Pulmonary artery endothelial cell (primary cell): Measurements from ENCODE around the gene SVIL. TPM values are rescaled to one million over a fixed set of nuclear protein-coding genes. Genes with fewer than 3 reads are reported as not detected.
"Not testable (repeated sequence)": the region's sequence is repeated elsewhere in the genome, so short reads cannot be mapped to it uniquely, and the experiment has no call there.

Experiments used
- DNase-seq: peaks from one replicate; pipeline ENCODE4 v3.0.0-alpha.2; 2011; ENCODE audit warnings: low read depth, low spot score
- total RNA-seq: library from RNA; depleted of rRNA; stranded (reverse); fragments of >200 nt; gene quantifications from 2 replicates; pipeline ENCODE4 v1.2.3, GENCODE V29; 2014

SVIL gene
- total RNA-seq, 1 donor from 2014 or later = 67.4 TPM

- no peak for DNase-seq
Observed at GRCh38 chr10:29517352-29517923, 117.3 kb downstream of the SVIL start.

GRCh38 chr10:29516309-29516932 is 118.3 kb downstream of the SVIL start:
- not testable (repeated sequence) for DNase-seq

- DNase-seq = not testable (repeated sequence)
Observed at GRCh38 chr10:29515879-29516278, 118.9 kb downstream of the SVIL start.

- DNase-seq = not testable (repeated sequence)
Observed at GRCh38 chr10:29515104-29515503, 119.7 kb downstream of the SVIL start.

- no peak for DNase-seq
Observed at GRCh38 chr10:29514306-29514705, 120.5 kb downstream of the SVIL start.

- DNase-seq = no peak
Observed at GRCh38 chr10:29512425-29512974, 122.3 kb downstream of the SVIL start.

GRCh38 chr10:29511806-29512205 is 123.0 kb downstream of the SVIL start:
- DNase-seq = not testable (repeated sequence)

GRCh38 chr10:29510483-29511157 is 124.2 kb downstream of the SVIL start:
- not testable (repeated sequence) for DNase-seq

GRCh38 chr10:29508554-29509244 is 126.1 kb downstream of the SVIL start:
- no peak for DNase-seq

GRCh38 chr10:29507750-29508149 is 127.0 kb downstream of the SVIL start:
- DNase-seq = not testable (repeated sequence)

- DNase-seq = not testable (repeated sequence)
Observed at GRCh38 chr10:29506324-29506921, 128.3 kb downstream of the SVIL start.

- DNase-seq = no peak
Observed at GRCh38 chr10:29502351-29502750, 132.4 kb downstream of the SVIL start.

- DNase-seq = no peak
Observed at GRCh38 chr10:29501692-29502091, 133.1 kb downstream of the SVIL start.

GRCh38 chr10:29499993-29500537 is 134.7 kb downstream of the SVIL start:
- no peak for DNase-seq

GRCh38 chr10:29496341-29497162 is 138.2 kb downstream of the SVIL start:
- DNase-seq = peak; percentile 13

- DNase-seq = no peak
Observed at GRCh38 chr10:29495366-29495765, 139.4 kb downstream of the SVIL start.

GRCh38 chr10:29493697-29494096 is 141.1 kb downstream of the SVIL start:
- no peak for DNase-seq

GRCh38 chr10:29492774-29493173 is 142.0 kb downstream of the SVIL start:
- DNase-seq = no peak

- no peak for DNase-seq
Observed at GRCh38 chr10:29491918-29492317, 142.9 kb downstream of the SVIL start.

GRCh38 chr10:29490781-29491280 is 143.9 kb downstream of the SVIL start:
- DNase-seq = not testable (repeated sequence)
